ENCODE data around the gene FLNB.

- TF ChIP-seq CTCF (IDR thresholded peaks at IDR 0.05) = no peak
- TF ChIP-seq POLR2AphosphoS5 (IDR thresholded peaks at IDR 0.05) = no peak
These were observed 71.6 kb downstream of the FLNB start for GRCh38 chr3:58079773-58080172.
